HepG2 (cell line): ENCODE measurements around the gene ZNF217. TPM values are rescaled to one million over a fixed set of nuclear protein-coding genes. Genes with fewer than 3 reads are reported as not detected.
"Not testable (repeated sequence)": the region's sequence is repeated elsewhere in the genome, so short reads cannot be mapped to it uniquely, and the experiment has no call there.

Source experiments
- ATAC-seq: fragments of 200-7000 bp; cut with Tn5 transposase; 3 replicates; pipeline ENCODE4 v1.9.1; 2020; ENCODE audit warnings: mild to moderate bottlenecking, moderate library complexity
- BruUV-seq: library from RNA; stranded (reverse); fragments of 400-500 nt; replicated peaks from 2 replicates; lab custom pipeline; 2021; lab: Mats Ljungman, UMichigan
- CTCF ChIA-PET: fragments of 300-600 bp; formaldehyde crosslinking; extraction: SDS; loops from one replicate; lab custom pipeline; 2021; ENCODE audit warnings: low total read pairs, inconsistent platforms, low intra/inter-chr PET ratio; lab: Yijun Ruan, JAX
- POLR2A ChIA-PET: fragments of 350-600 bp; sonication (Branson Sonifier 250); formaldehyde crosslinking; loops from one replicate; lab custom pipeline; 2020; ENCODE audit warnings: antibody characterized with exemption, inconsistent platforms; lab: Yijun Ruan, JAX
- DNase-seq: peaks from one replicate; pipeline ENCODE4 v3.0.0-alpha.2; 2015; ENCODE audit warnings: low spot score
- FAIRE-seq: peaks from 3 replicates; lab custom pipeline; 2011; peaks lifted over from hg19 to GRCh38; lab: Jason Lieb, UNC
- H2AFZ ChIP-seq: one replicate; pipeline ENCODE4 v1.6.1; 2011; ENCODE audit warnings: low read length, inconsistent platforms
- H3K27ac ChIP-seq: fragments of 300-600 bp; 3 replicates; pipeline ENCODE4 v1.8.0; 2011; ENCODE audit warnings: mixed run types, mild to moderate bottlenecking, mixed read lengths, low read length, inconsistent platforms; ENCODE audit not compliant: insufficient read depth; ENCODE audit errors: extremely low read length
- H3K27me3 ChIP-seq, 2 experiments: fragments of 200-600 bp in 1 of 2; 2 replicates in 1 of 2; 3 replicates in 1 of 2; pipeline versions ENCODE4 v1.6.0 to v1.8.0; 2011; ENCODE audit warnings: low read length in 2 of 2, mild to moderate bottlenecking in 2 of 2, moderate library complexity in 2 of 2, inconsistent platforms in 1 of 2; ENCODE audit not compliant: insufficient read depth in 2 of 2, control insufficient read depth in 1 of 2
- H3K36me3 ChIP-seq, 2 experiments: fragments of 200-600 bp in 1 of 2; replicated peaks in 1 of 2; 2 replicates in 1 of 2; 3 replicates in 1 of 2; pipeline versions ENCODE4 v1.5.1 to v1.8.0; 2011; ENCODE audit warnings: low read length in 2 of 2, inconsistent platforms in 1 of 2; ENCODE audit not compliant: insufficient read depth in 2 of 2, control insufficient read depth in 1 of 2
- H3K4me1 ChIP-seq: 2 replicates; pipeline ENCODE4 v1.5.1; 2012; ENCODE audit warnings: low read length, inconsistent platforms; ENCODE audit not compliant: insufficient read depth
- H3K4me2 ChIP-seq: 2 replicates; pipeline ENCODE4 v1.6.0; 2011; ENCODE audit warnings: low read depth, low read length, inconsistent platforms
- H3K4me3 ChIP-seq, 3 experiments: fragments of 200-600 bp in 1 of 3; sonication (generic), shearing (Covaris generic) in 1 of 3; replicated peaks in 1 of 3; 2 replicates each; pipeline ENCODE4 v1.5.1; 2011 to 2016; ENCODE audit warnings: low read length in 3 of 3, inconsistent platforms in 2 of 3, low read depth in 2 of 3, mild to moderate bottlenecking in 2 of 3, control low read depth in 1 of 3, mixed read lengths in 1 of 3; ENCODE audit not compliant: insufficient read depth in 1 of 3
- H3K79me2 ChIP-seq: one replicate; pipeline ENCODE4 v1.6.1; 2011; ENCODE audit warnings: low read length, inconsistent platforms; ENCODE audit not compliant: insufficient read depth
- H3K9ac ChIP-seq: 2 replicates; pipeline ENCODE4 v1.6.0; 2011; ENCODE audit warnings: mild to moderate bottlenecking, low read depth, low read length, inconsistent platforms; ENCODE audit not compliant: insufficient read depth
- H3K9me3 ChIP-seq: 2 replicates; pipeline ENCODE4 v1.5.1; 2012; ENCODE audit warnings: mild to moderate bottlenecking, low read length
- H4K20me1 ChIP-seq: 2 replicates; pipeline ENCODE4 v1.6.0; 2011; ENCODE audit warnings: inconsistent platforms, mild to moderate bottlenecking, low read length, moderate library complexity; ENCODE audit not compliant: insufficient read depth
- WGBS: methylation state at CpG from one replicate; pipeline ENCODE4 v1.1.6; 2017; ENCODE audit warnings: low lambda C conversion rate; 5-methylcytosine and 5-hydroxymethylcytosine counted together
- in situ Hi-C: cut with HindIII; loops from 2 replicates; pipeline ENCODE4 v1.10.0; 2017; ENCODE audit warnings: low pct_unique_long_range_greater_than_20kb; ENCODE audit not compliant: extremely low pct_ligation_motif_present
- intact Hi-C: fragments of 100-400 bp; cut with micrococcal nuclease; formaldehyde crosslinking; loops from one replicate; pipeline ENCODE4 v1.10.0; 2022; ENCODE audit not compliant: unreplicated experiment
- polyA plus RNA-seq, 8 experiments: library from polyadenylated mRNA; depleted of rRNA in 3 of 8; stranded (reverse) in 7 of 8; unstranded in 1 of 8; fragments of >200 nt; fragmentation: Illumina TruSeq in 4 of 8; extraction: Trizol in 4 of 8; gene quantifications; 2 replicates each; pipeline versions ENCODE4 v1.2.1 to v1.2.3, GENCODE V29; 2011 to 2016; ENCODE audit warnings: low read depth in 4 of 8, missing spikeins in 1 of 8, mixed read lengths in 1 of 8; ENCODE audit not compliant: insufficient read depth in 1 of 8
- total RNA-seq, 5 experiments: library from RNA; depleted of rRNA; stranded (reverse); fragments of >200 nt; fragmentation: Illumina TruSeq; extraction: Trizol; gene quantifications; 2 replicates each; pipeline ENCODE4 v1.2.3, GENCODE V29; 2016; ENCODE audit warnings: low read depth in 1 of 5
- TF ChIP-seq, protein P1 (sequence below): sonication (generic); formaldehyde crosslinking; IDR thresholded peaks from 2 replicates; pipeline ENCODE4 v1.5.0; 2020; ENCODE audit warnings: mild to moderate bottlenecking, missing genetic modification reagents, moderate library complexity

ZNF217 gene
- total and polyA plus RNA-seq, 2 of the 13 experiments (the other 11 are each of a cell fraction or from before 2014, with no cell fraction given): 22.3 to 29.8 TPM

DNA sequence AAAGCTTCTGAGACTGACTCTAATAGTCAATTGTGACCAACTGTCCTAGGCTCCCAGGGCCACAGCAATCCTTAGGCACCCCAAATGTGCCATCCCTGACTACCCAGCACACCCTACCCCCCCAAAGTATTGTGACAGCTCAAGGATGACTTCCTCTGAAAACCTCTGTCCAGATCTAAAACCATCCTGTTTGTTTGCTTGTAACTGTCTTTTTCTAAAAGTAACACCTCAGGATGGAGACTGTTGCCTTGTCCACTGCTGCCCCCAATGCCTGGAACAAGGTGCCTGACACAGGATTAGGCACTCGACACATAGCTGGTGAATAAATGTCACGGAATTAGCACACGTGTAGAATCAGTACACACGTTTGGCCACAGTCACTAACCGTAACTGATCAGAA lies 7.7 kb downstream of the ZNF217 start:
- TF ChIP-seq, protein P1, sequence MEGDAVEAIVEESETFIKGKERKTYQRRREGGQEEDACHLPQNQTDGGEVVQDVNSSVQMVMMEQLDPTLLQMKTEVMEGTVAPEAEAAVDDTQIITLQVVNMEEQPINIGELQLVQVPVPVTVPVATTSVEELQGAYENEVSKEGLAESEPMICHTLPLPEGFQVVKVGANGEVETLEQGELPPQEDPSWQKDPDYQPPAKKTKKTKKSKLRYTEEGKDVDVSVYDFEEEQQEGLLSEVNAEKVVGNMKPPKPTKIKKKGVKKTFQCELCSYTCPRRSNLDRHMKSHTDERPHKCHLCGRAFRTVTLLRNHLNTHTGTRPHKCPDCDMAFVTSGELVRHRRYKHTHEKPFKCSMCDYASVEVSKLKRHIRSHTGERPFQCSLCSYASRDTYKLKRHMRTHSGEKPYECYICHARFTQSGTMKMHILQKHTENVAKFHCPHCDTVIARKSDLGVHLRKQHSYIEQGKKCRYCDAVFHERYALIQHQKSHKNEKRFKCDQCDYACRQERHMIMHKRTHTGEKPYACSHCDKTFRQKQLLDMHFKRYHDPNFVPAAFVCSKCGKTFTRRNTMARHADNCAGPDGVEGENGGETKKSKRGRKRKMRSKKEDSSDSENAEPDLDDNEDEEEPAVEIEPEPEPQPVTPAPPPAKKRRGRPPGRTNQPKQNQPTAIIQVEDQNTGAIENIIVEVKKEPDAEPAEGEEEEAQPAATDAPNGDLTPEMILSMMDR (CRISPR knock-in tag): peak; percentile 27
- intact Hi-C loops, H3K4me3 ChIP-seq, FAIRE-seq, H3K27ac ChIP-seq, H3K9ac ChIP-seq, in situ Hi-C loops, H3K9me3 ChIP-seq, DNase-seq, CTCF ChIA-PET, H4K20me1 ChIP-seq, H2AFZ ChIP-seq, BruUV-seq, ATAC-seq, H3K27me3 ChIP-seq: not testable (repeated sequence)
- Histone ChIP-seq H3K4me1 (peaks cover 95% of the 10 kb centered on the region), H3K4me2 (peak overlapping the region; percentile 42), H3K79me2 (peaks cover 96% of the 10 kb centered on the region), H3K36me3 (peaks cover 18 to 21% of the 10 kb centered on the region in 2 experiments)
- POLR2A ChIA-PET: interaction anchor here (0.6 to 1.3 kb wide), 3 partner anchors 9 to 215 kb away, joined by 3 read pairs; no protein-coding TSS in a partner anchor
- WGBS: 92% methylated on average over 5 of the region's 5 CpGs

DNA sequence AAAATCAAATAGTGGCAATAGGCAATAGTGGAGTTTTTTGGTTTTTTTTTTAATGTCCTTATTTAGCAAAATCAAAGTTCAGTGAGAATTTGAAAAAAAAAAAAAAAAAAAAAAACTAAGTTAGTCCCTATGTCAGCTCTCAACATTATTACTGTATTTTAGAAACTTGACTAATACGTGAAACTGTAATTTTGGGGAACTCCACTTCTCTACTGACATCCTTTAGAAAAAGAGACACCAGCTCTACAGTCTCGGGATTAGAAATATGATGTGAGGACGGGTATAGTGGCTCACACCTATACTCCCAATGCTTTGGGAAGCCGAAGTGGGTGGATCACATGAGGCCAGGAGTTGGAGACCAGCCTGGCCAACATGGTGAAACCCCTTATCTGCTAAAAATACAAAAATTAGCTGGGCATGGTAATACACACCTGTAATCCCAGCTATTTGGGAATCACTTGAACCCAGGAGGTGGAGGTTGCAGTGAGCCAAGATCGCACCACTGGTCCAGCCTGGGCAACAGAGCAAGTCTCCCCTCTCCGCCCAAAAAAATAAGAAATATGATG lies 8.6 kb downstream of the ZNF217 start:
- FAIRE-seq, H3K9me3 ChIP-seq, H3K27me3 ChIP-seq, in situ Hi-C loops, DNase-seq, H2AFZ ChIP-seq, H3K9ac ChIP-seq, BruUV-seq, CTCF ChIA-PET, ATAC-seq, H4K20me1 ChIP-seq, intact Hi-C loops, H3K4me3 ChIP-seq: not testable (repeated sequence)
- Histone ChIP-seq H3K27ac (peak overlapping the region; percentile 60), H3K4me2 (peak overlapping the region; percentile 30), H3K79me2 (peaks cover 97% of the 10 kb centered on the region), H3K36me3 (peaks cover 25 to 29% of the 10 kb centered on the region in 2 experiments), H3K4me1 (peaks cover 98% of the 10 kb centered on the region)
- WGBS: 88% methylated on average over 6 of the region's 6 CpGs
- POLR2A ChIA-PET: interaction anchor here (0.6 to 1.3 kb wide), 2 partner anchors 10 to 188 kb away, joined by 3 read pairs; no protein-coding TSS in a partner anchor

DNA sequence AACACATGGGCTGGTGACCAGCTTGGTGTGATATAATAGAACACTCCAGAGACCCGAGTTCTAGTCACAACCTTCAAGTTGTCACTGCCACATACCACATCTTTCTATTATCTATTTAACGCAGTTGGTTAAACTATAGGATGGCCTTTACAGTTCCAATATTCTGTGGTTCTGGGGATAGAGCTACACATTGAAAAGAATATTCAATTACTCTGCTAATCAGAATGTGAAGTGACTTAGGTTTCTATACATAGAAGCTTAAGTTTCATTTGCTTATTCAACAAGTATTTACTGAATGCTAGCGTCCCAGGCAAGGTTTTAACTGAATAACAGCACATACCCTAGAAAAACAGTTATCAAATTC lies 9.1 kb downstream of the ZNF217 start:
- H3K4me2 ChIP-seq: peak overlapping the region; percentile 19
- H3K9ac ChIP-seq, H2AFZ ChIP-seq, H3K4me3 ChIP-seq, BruUV-seq, ATAC-seq, FAIRE-seq, POLR2A ChIA-PET, H4K20me1 ChIP-seq, in situ Hi-C loops, intact Hi-C loops, H3K9me3 ChIP-seq, CTCF ChIA-PET, H3K27me3 ChIP-seq, DNase-seq: not testable (repeated sequence)
- H3K79me2 ChIP-seq: peaks cover 95% of the 10 kb centered on the region
- peaks cover 25 to 30% of the 10 kb centered on the region in 2 experiments for H3K36me3 ChIP-seq
- H3K4me1 ChIP-seq: peaks cover 98% of the 10 kb centered on the region
- H3K27ac ChIP-seq: peak overlapping the region; percentile 60
- WGBS: 56% methylated on average over 3 of the region's 3 CpGs
